ENCODE data around the gene TBC1D7. TPM values are rescaled to one million over a fixed set of nuclear protein-coding genes. Genes with fewer than 3 reads are reported as not detected.

TBC1D7 gene
- total RNA-seq, 1 experiment from 2014 or later, result 18.5 TPM

DNA sequence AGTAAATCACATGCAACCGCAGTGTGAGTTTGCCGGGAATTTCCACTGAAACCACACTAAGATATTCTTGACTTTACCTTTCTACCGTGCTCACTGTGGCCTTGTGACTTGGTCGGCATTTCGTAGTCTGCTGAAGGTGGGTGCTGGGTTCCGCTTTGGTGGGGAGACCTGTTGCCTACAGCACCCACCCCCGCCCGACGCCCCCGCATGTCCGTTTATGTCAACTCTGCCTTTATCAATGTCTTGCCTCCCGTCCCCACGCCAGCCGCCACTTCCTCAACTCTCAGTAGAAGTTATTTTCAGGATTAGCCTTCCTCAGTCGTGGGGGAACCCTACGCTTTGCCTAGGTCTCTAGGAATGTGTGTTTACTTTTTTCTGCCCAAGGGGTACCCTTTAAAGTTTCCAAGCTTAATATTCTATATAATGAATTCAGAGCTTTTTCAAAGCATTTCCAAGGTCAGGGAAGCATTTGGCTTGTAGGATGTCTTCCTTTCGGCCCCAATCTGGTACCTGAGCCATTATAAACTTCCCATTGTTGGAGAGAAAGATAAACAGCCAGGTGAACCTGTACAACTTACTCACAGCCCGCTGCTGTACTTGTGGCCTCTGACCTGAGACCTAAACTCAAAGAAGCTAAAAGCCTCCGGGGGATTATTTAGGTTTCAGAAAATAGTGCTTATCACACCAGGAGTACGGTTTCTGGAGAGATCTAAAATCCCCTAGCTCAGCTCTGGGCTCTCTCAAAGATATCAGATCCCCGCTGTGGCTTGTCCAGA, 54.2 kb downstream of the TBC1D7 start:
- DNase-seq, result no peak

DNA sequence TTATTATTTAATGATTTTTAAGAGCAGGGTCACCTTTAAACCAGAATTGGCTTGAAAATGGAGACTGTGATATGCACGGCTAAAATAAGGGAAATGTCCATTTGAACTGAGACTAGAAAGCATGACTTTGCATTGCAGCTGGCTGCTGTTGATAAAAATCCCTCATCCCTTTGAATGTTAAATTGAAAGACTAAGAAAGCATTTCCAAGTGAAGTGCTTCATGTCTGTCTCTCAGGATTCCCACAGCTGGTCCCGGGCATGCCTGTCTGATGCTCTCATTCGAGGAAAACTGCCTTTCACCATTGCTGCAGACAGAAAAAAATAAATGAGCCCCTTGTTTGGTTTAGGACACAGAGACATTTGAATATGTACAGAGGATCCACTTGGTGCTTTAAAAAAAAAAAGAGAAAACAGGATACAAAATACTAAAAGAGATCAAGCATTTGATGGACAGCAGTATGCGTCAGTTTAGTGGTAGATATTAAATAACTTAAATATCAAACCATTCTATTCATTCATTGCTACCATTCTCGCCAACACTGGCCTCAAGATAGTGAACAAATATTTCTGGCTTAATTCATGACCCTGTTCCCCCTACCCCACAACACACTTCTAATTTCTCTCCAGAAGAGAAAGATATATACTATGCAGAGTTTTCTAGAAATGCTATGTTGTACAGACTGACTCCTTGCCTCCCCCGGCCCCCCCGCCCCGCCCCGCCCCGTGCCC, 55.0 kb downstream of the TBC1D7 start:
- H3K27ac ChIP-seq (ENCODE audit: low read length), result no peak overlapping the region
- BruUV-seq (replicated peaks), result no TSS peak
- intact Hi-C loops (cut with micrococcal nuclease), result no loop called here
- no peaks in the 10 kb centered on the region for H3K9me3 ChIP-seq (ENCODE audit: low read length)
- H3K79me2 ChIP-seq (ENCODE audit: low read length), result no peaks in the 10 kb centered on the region
- POLR2A ChIA-PET (ENCODE audit: unreplicated experiment), result no interaction called here
- DNase-seq, result no peak
- 0 out of 2 replicates have a peak, but pooled peaks cover 4% of the 10 kb centered on the region for H3K27me3 ChIP-seq (ENCODE audit: low read length)
- no peaks in the 10 kb centered on the region for H3F3A ChIP-seq (ENCODE audit: low read length, unreplicated experiment)
- H3K4me2 ChIP-seq (ENCODE audit: low read length), result no peak overlapping the region
- H2AFZ ChIP-seq (ENCODE audit: low read length), result no peak overlapping the region
- no peak overlapping the region for H3K9ac ChIP-seq (ENCODE audit: low read length)
- no peak overlapping the region for H3K4me3 ChIP-seq (ENCODE audit: low read length)
- H3K9me2 ChIP-seq (replicated peaks; ENCODE audit: low read length), result no peaks in the 10 kb centered on the region
- TF ChIP-seq, protein P1, sequence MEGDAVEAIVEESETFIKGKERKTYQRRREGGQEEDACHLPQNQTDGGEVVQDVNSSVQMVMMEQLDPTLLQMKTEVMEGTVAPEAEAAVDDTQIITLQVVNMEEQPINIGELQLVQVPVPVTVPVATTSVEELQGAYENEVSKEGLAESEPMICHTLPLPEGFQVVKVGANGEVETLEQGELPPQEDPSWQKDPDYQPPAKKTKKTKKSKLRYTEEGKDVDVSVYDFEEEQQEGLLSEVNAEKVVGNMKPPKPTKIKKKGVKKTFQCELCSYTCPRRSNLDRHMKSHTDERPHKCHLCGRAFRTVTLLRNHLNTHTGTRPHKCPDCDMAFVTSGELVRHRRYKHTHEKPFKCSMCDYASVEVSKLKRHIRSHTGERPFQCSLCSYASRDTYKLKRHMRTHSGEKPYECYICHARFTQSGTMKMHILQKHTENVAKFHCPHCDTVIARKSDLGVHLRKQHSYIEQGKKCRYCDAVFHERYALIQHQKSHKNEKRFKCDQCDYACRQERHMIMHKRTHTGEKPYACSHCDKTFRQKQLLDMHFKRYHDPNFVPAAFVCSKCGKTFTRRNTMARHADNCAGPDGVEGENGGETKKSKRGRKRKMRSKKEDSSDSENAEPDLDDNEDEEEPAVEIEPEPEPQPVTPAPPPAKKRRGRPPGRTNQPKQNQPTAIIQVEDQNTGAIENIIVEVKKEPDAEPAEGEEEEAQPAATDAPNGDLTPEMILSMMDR (conservative IDR thresholded peaks at IDR 0.05; ENCODE audit: low read depth, low read length), result no peak
- TF ChIP-seq EZH2 (IDR thresholded peaks at IDR 0.05; ENCODE audit: low read length, unreplicated experiment) (no peak), EZH2phosphoT487 (IDR thresholded peaks at IDR 0.05; ENCODE audit: borderline replicate concordance, low read length) (no peak)
- no peaks in the 10 kb centered on the region for H3K4me1 ChIP-seq (ENCODE audit: insufficient read depth, low read length)
- H4K20me1 ChIP-seq (ENCODE audit: low read length), result no peaks in the 10 kb centered on the region
- no peaks in the 10 kb centered on the region for H3K36me3 ChIP-seq (ENCODE audit: low read depth, low read length)
- CTCF ChIA-PET, result no interaction called here
- ATAC-seq, result no peak

More for the DNA sequence above, 54.2 kb downstream of the TBC1D7 start:
- H3K9me3 ChIP-seq (ENCODE audit: low read length), result no peaks in the 10 kb centered on the region
- no peak overlapping the region for H3K9ac ChIP-seq (ENCODE audit: low read length)
- no peak overlapping the region for H2AFZ ChIP-seq (ENCODE audit: low read length)
- H3K36me3 ChIP-seq (ENCODE audit: low read depth, low read length), result no peaks in the 10 kb centered on the region
- no peak overlapping the region for H3K4me2 ChIP-seq (ENCODE audit: low read length)
- no peak overlapping the region for H3K27ac ChIP-seq (ENCODE audit: low read length)
- no peak overlapping the region for H3K4me3 ChIP-seq (ENCODE audit: low read length)
- POLR2A ChIA-PET (ENCODE audit: unreplicated experiment), result no interaction called here
- no peaks in the 10 kb centered on the region for H3K4me1 ChIP-seq (ENCODE audit: insufficient read depth, low read length)
- intact Hi-C loops (cut with micrococcal nuclease), result no loop called here
- CTCF ChIA-PET, result no interaction called here
- H3K27me3 ChIP-seq (ENCODE audit: low read length), result 0 out of 2 replicates have a peak, but pooled peaks cover 4% of the 10 kb centered on the region
- no TSS peak for BruUV-seq (replicated peaks)
- no peaks in the 10 kb centered on the region for H3F3A ChIP-seq (ENCODE audit: low read length, unreplicated experiment)
- TF ChIP-seq EZH2phosphoT487 (IDR thresholded peaks at IDR 0.05; ENCODE audit: borderline replicate concordance, low read length) (no peak), EZH2 (IDR thresholded peaks at IDR 0.05; ENCODE audit: low read length, unreplicated experiment) (no peak)
- TF ChIP-seq, protein P1 (conservative IDR thresholded peaks at IDR 0.05; ENCODE audit: low read depth, low read length), result no peak
- ATAC-seq, result no peak
- no peaks in the 10 kb centered on the region for H3K79me2 ChIP-seq (ENCODE audit: low read length)
- no peaks in the 10 kb centered on the region for H4K20me1 ChIP-seq (ENCODE audit: low read length)
- H3K9me2 ChIP-seq (replicated peaks; ENCODE audit: low read length), result no peaks in the 10 kb centered on the region

All from PC-3 (cell line).